HL-60/S4 treated with phorbol 12-myristate 13-acetate at 8.2 ng/mL for 4 days and 3 days (cell line): ENCODE measurements around the gene CYB5R4.
"Not testable (repeated sequence)": the region's sequence is repeated elsewhere in the genome, so short reads cannot be mapped to it uniquely, and the experiment has no call there.

Source experiments
- in situ Hi-C: fragments of 300-500 bp; cut with MboI; formaldehyde crosslinking; loops from 2 replicates; pipeline ENCODE4 v1.15.0; 2022; ENCODE audit warnings: low sequenced_read_pairs

CYB5R4 gene

GRCh38 chr6:83905648-83906047 lies 46.2 kb downstream of the CYB5R4 start:
- in situ Hi-C loops = no loop called here

GRCh38 chr6:83907623-83908390 lies 48.3 kb downstream of the CYB5R4 start:
- in situ Hi-C loops = not testable (repeated sequence)

GRCh38 chr6:83908813-83909212 lies 49.3 kb downstream of the CYB5R4 start:
- in situ Hi-C loops = no loop called here

- in situ Hi-C loops = no loop called here
These were observed 51.8 kb downstream of the CYB5R4 start for GRCh38 chr6:83911278-83911677.

- in situ Hi-C loops = no loop called here
These were observed 55.5 kb downstream of the CYB5R4 start for GRCh38 chr6:83914953-83915352.

- in situ Hi-C loops = no loop called here
These were observed 57.5 kb downstream of the CYB5R4 start for GRCh38 chr6:83917001-83917400.

GRCh38 chr6:83920017-83920416 lies 60.5 kb downstream of the CYB5R4 start:
- in situ Hi-C loops = no loop called here

- in situ Hi-C loops = no loop called here
These were observed 61.8 kb downstream of the CYB5R4 start for GRCh38 chr6:83921315-83921714.

GRCh38 chr6:83927470-83927869 lies 68.0 kb downstream of the CYB5R4 start:
- in situ Hi-C loops = no loop called here

- in situ Hi-C loops = no loop called here
These were observed 68.8 kb downstream of the CYB5R4 start for GRCh38 chr6:83928286-83928685.

- in situ Hi-C loops = not testable (repeated sequence)
These were observed 86.8 kb downstream of the CYB5R4 start for GRCh38 chr6:83946201-83946833.

- in situ Hi-C loops = not testable (repeated sequence)
These were observed 88.5 kb downstream of the CYB5R4 start for GRCh38 chr6:83947983-83948382.

GRCh38 chr6:83948851-83949250 lies 89.4 kb downstream of the CYB5R4 start:
- in situ Hi-C loops = no loop called here

- in situ Hi-C loops = not testable (repeated sequence)
These were observed 91.9 kb downstream of the CYB5R4 start for GRCh38 chr6:83951423-83951822.

- in situ Hi-C loops = no loop called here
These were observed 93.3 kb downstream of the CYB5R4 start for GRCh38 chr6:83952830-83953229.

GRCh38 chr6:83954371-83954770 lies 94.9 kb downstream of the CYB5R4 start:
- in situ Hi-C loops = no loop called here

GRCh38 chr6:83958241-83958685 lies 98.8 kb downstream of the CYB5R4 start:
- in situ Hi-C loops = no loop called here

GRCh38 chr6:83960664-83961063 lies 101.2 kb downstream of the CYB5R4 start:
- in situ Hi-C loops = no loop called here

GRCh38 chr6:83962582-83962981 lies 103.1 kb downstream of the CYB5R4 start:
- in situ Hi-C loops = no loop called here

- in situ Hi-C loops = no loop called here
These were observed 107.0 kb downstream of the CYB5R4 start for GRCh38 chr6:83966539-83966938.

- in situ Hi-C loops = no loop called here
These were observed 111.1 kb downstream of the CYB5R4 start for GRCh38 chr6:83970582-83970981.

- in situ Hi-C loops = no loop called here
These were observed 115.0 kb downstream of the CYB5R4 start for GRCh38 chr6:83974409-83975050.
